ENCODE data around the gene NBAS. TPM values are rescaled to one million over a fixed set of nuclear protein-coding genes. Genes with fewer than 3 reads are reported as not detected.

NBAS gene
- total RNA-seq, 2 experiments from 2014 or later: 31.9 to 32.9 TPM

DNA sequence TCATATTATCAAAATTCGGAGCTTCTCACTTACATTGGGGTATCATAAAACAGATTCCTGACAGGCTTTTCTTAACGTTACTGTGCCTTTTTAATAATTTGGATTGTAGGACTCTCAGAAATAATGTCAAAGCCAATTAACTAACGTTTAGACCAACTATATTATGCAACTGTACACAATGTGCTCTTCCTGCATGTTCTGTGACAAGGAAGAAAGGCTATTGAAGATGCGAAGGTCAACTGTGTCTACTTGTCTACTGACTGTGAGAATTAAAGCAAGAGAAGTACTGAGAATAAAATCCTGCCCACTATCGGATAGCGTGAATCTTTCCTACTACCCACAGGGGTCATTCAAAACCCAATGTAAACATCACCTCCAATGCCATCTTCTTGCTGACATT lies 393.0 kb downstream of the NBAS start:
- Mint-ChIP-seq H3K27ac (no peak overlapping the region), H3K36me3 (peaks cover 6% of the 10 kb centered on the region), H3K27me3 (no peaks in the 10 kb centered on the region), H3K9me3 (no peaks in the 10 kb centered on the region), H3K4me3 (no peak overlapping the region), H3K4me1 (no peaks in the 10 kb centered on the region)
- ATAC-seq (ENCODE audit: low read depth) (no peak), DNase-seq (no peak)
- POLR2A ChIA-PET: no interaction called here

DNA sequence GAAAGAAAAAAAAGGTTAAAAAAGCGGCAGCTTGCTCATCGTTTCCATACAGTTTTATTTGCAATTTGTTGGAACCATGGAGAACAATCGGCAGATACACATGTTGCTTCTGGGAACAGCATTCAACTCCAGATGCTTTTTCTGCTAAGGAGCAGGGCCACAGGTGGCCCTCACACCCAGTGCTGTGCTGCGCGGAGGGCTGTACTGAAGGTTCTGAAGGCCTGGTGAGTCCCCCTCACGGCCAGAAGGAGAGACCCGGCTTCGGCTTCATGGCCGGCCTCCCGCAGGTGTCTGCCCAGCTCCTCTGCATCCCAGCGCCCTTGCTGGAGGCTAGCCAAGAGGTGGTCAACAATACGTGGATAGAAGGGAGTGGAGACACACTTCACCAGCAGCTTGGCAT lies 394.3 kb downstream of the NBAS start:
- POLR2A ChIA-PET: no interaction called here
- no peak overlapping the region for H3K27ac Mint-ChIP-seq
- ATAC-seq (ENCODE audit: low read depth): no peak
- H3K4me3 Mint-ChIP-seq: no peak overlapping the region
- H3K9me3 Mint-ChIP-seq: no peaks in the 10 kb centered on the region
- DNase-seq: no peak
- H3K27me3 Mint-ChIP-seq: no peaks in the 10 kb centered on the region
- no peaks in the 10 kb centered on the region for H3K4me1 Mint-ChIP-seq
- peaks cover 6% of the 10 kb centered on the region for H3K36me3 Mint-ChIP-seq

DNA sequence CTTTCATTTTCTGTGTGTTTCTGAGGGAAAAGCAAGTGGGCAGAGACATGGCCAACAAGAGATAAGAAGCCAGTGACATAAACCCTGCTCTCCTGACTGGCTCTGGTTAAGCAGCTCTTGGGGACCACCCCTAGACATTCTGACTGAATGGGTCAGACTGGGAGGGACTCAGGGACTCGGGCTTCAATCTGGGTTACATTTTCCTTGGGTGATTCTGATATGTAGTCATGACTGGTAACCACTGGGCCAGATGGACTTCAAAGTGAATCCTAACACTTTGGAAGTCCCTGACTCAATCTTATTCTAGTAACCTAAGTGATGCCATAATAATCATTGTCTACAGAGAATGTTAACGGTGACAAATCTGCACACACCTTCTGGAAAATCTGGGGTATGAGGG lies 397.8 kb downstream of the NBAS start:
- no peak for ATAC-seq (ENCODE audit: low read depth)
- Mint-ChIP-seq H3K27me3 (peaks cover 9% of the 10 kb centered on the region), H3K9me3 (no peaks in the 10 kb centered on the region), H3K4me1 (no peaks in the 10 kb centered on the region), H3K27ac (no peak overlapping the region), H3K4me3 (no peak overlapping the region), H3K36me3 (no peaks in the 10 kb centered on the region)
- POLR2A ChIA-PET: no interaction called here
- no peak for DNase-seq

DNA sequence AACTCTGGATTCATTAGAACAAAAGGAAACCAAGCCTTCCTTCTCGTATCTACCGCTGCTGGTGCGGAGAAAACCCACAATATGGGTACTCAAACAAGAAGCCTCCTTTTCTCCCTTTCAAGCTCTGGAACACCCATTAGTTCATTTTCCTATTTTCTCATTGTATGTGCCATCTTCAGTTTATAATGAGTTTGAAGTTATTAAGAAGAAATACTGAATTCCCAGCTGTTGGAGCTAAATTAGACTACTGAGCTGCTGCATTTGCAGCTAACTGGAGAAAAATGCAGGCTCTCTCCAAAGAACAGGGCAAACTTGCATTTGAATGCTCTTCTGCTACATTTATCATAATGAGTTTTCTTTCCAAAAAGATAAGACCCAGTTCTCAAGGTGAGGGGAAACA lies 398.5 kb downstream of the NBAS start:
- no peaks in the 10 kb centered on the region for H3K4me1 Mint-ChIP-seq
- H3K9me3 Mint-ChIP-seq: no peaks in the 10 kb centered on the region
- POLR2A ChIA-PET: no interaction called here
- H3K36me3 Mint-ChIP-seq: no peaks in the 10 kb centered on the region
- DNase-seq: no peak
- H3K27ac Mint-ChIP-seq: no peak overlapping the region
- ATAC-seq (ENCODE audit: low read depth): no peak
- peaks cover 9% of the 10 kb centered on the region for H3K27me3 Mint-ChIP-seq
- no peak overlapping the region for H3K4me3 Mint-ChIP-seq

DNA sequence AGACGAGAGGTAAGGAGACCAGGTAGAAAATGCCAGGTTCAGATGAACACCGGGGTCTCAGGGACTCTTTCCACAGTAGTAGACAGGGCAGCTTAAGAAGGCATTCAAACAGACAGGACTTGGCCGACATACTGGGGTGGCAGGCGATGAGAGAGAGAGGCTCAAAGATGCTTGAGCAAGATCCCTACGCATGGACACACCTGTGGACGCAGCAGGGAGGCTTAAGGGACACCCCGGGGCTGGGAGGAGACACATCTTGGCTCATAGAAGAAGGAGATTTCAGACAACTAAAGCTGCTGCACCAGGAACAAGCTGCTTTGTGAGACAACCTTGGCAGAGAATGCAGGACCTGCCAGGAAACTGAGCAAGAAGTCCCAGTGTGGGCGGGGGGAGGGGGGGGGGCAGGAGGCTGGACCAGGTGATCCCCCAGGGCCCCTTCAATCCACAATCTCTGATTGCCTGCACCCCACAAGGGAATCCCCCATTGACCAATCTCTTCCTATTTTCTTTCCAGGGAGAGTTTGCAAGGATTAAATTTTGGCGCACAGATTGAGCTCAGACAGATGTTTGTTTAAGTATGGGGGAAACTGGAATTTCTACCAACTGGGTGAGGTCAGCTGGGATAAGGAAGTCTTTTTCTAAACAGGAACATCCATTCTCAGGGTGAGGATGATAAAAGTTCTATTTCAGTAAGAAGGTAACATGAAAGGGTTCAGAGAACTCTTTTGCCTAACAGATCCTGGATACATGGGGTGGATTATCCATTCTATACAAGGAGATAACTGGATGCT lies 400.7 kb downstream of the NBAS start:
- Mint-ChIP-seq H3K4me1 (peaks cover 11% of the 10 kb centered on the region), H3K4me3 (no peak overlapping the region), H3K36me3 (peaks cover 2% of the 10 kb centered on the region), H3K27ac (no peak overlapping the region), H3K27me3 (peaks cover 9% of the 10 kb centered on the region), H3K9me3 (no peaks in the 10 kb centered on the region)
- DNase-seq (no peak), ATAC-seq (ENCODE audit: low read depth) (no peak)
- POLR2A ChIA-PET: no interaction called here

- POLR2A ChIA-PET: no interaction called here
- H3K4me1 Mint-ChIP-seq: peaks cover 12% of the 10 kb centered on the region
- no peak for ATAC-seq (ENCODE audit: low read depth)
- H3K9me3 Mint-ChIP-seq: no peaks in the 10 kb centered on the region
- peaks cover 2% of the 10 kb centered on the region for H3K36me3 Mint-ChIP-seq
- H3K4me3 Mint-ChIP-seq: no peak overlapping the region
- H3K27ac Mint-ChIP-seq: no peak overlapping the region
- peaks cover 9% of the 10 kb centered on the region for H3K27me3 Mint-ChIP-seq
- DNase-seq: no peak
These were observed 401.4 kb downstream of the NBAS start for GRCh38 chr2:15159751-15160177.

DNA sequence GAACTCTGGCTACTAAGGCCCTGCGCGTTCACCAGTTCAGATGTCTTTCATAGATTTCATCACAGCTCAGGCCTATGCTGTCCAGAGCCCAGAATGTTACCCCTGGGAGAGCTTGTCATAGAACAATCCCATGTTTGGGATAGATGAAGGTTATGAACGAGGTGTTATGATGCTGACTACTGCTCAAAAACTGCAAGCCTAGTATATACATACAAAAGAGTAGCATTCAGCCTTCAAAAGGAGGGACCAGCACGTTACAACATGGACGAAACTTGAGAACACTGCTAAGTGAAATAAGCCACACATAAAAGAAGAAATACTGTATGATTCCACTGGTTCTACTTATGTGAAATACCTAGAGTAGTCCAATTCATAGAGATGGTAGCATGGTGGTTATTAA lies 401.9 kb downstream of the NBAS start:
- H3K4me1 Mint-ChIP-seq: peaks cover 16% of the 10 kb centered on the region
- ATAC-seq (ENCODE audit: low read depth) (no peak), DNase-seq (no peak)
- no peak overlapping the region for H3K27ac Mint-ChIP-seq
- H3K4me3 Mint-ChIP-seq: no peak overlapping the region
- H3K27me3 Mint-ChIP-seq: peaks cover 11% of the 10 kb centered on the region
- H3K36me3 Mint-ChIP-seq: peaks cover 2% of the 10 kb centered on the region
- POLR2A ChIA-PET: no interaction called here
- no peaks in the 10 kb centered on the region for H3K9me3 Mint-ChIP-seq

GRCh38 chr2:15158532-15158931 lies 402.6 kb downstream of the NBAS start:
- ATAC-seq (ENCODE audit: low read depth) (no peak), DNase-seq (no peak)
- Mint-ChIP-seq H3K27ac (no peak overlapping the region), H3K4me3 (no peak overlapping the region), H3K27me3 (peaks cover 11% of the 10 kb centered on the region), H3K4me1 (peaks cover 18% of the 10 kb centered on the region), H3K9me3 (no peaks in the 10 kb centered on the region), H3K36me3 (peaks cover 2% of the 10 kb centered on the region)
- POLR2A ChIA-PET: no interaction called here

GRCh38 chr2:15158100-15158499 lies 403.0 kb downstream of the NBAS start:
- peaks cover 11% of the 10 kb centered on the region for H3K27me3 Mint-ChIP-seq
- H3K36me3 Mint-ChIP-seq: peaks cover 2% of the 10 kb centered on the region
- POLR2A ChIA-PET: no interaction called here
- H3K27ac Mint-ChIP-seq: no peak overlapping the region
- DNase-seq (no peak), ATAC-seq (ENCODE audit: low read depth) (no peak)
- H3K4me1 Mint-ChIP-seq: peaks cover 18% of the 10 kb centered on the region
- H3K9me3 Mint-ChIP-seq: no peaks in the 10 kb centered on the region
- H3K4me3 Mint-ChIP-seq: no peak overlapping the region

GRCh38 chr2:15155959-15156574 lies 405.1 kb downstream of the NBAS start:
- no peak for ATAC-seq (ENCODE audit: low read depth)
- Mint-ChIP-seq H3K36me3 (peaks cover 2% of the 10 kb centered on the region), H3K4me3 (no peak overlapping the region), H3K27ac (peak overlapping the region; percentile 21), H3K9me3 (no peaks in the 10 kb centered on the region), H3K4me1 (peaks cover 18% of the 10 kb centered on the region), H3K27me3 (peaks cover 6% of the 10 kb centered on the region)
- no peak for DNase-seq
- POLR2A ChIA-PET: interaction anchor here (0.7 kb wide), 1 partner anchor 14 kb away, joined by 3 read pairs; no protein-coding TSS in a partner anchor

GRCh38 chr2:15154297-15154696 lies 406.8 kb downstream of the NBAS start:
- POLR2A ChIA-PET: no interaction called here
- Mint-ChIP-seq H3K27ac (no peak overlapping the region), H3K4me3 (no peak overlapping the region), H3K4me1 (peaks cover 18% of the 10 kb centered on the region), H3K27me3 (peaks cover 2% of the 10 kb centered on the region), H3K9me3 (no peaks in the 10 kb centered on the region), H3K36me3 (peaks cover 2% of the 10 kb centered on the region)
- DNase-seq (no peak), ATAC-seq (ENCODE audit: low read depth) (peak; percentile 30)

- peaks cover 2% of the 10 kb centered on the region for H3K27me3 Mint-ChIP-seq
- no peak overlapping the region for H3K27ac Mint-ChIP-seq
- POLR2A ChIA-PET: no interaction called here
- H3K36me3 Mint-ChIP-seq: peaks cover 2% of the 10 kb centered on the region
- no peak overlapping the region for H3K4me3 Mint-ChIP-seq
- no peak for DNase-seq
- ATAC-seq (ENCODE audit: low read depth): no peak
- H3K4me1 Mint-ChIP-seq: peaks cover 18% of the 10 kb centered on the region
- H3K9me3 Mint-ChIP-seq: no peaks in the 10 kb centered on the region
These were observed 408.8 kb downstream of the NBAS start for GRCh38 chr2:15152382-15152781.

GRCh38 chr2:15149063-15149462 lies 412.1 kb downstream of the NBAS start:
- Mint-ChIP-seq H3K4me1 (peaks cover 1% of the 10 kb centered on the region), H3K27me3 (no peaks in the 10 kb centered on the region), H3K27ac (no peak overlapping the region), H3K36me3 (peaks cover 1% of the 10 kb centered on the region), H3K9me3 (no peaks in the 10 kb centered on the region), H3K4me3 (no peak overlapping the region)
- no peak for DNase-seq
- POLR2A ChIA-PET: no interaction called here
- no peak for ATAC-seq (ENCODE audit: low read depth)

GRCh38 chr2:15147591-15147990 lies 413.5 kb downstream of the NBAS start:
- no peak for DNase-seq
- H3K9me3 Mint-ChIP-seq: no peaks in the 10 kb centered on the region
- peaks cover 6% of the 10 kb centered on the region for H3K4me1 Mint-ChIP-seq
- no peaks in the 10 kb centered on the region for H3K27me3 Mint-ChIP-seq
- no peak overlapping the region for H3K27ac Mint-ChIP-seq
- ATAC-seq (ENCODE audit: low read depth): no peak
- H3K36me3 Mint-ChIP-seq: peaks cover 1% of the 10 kb centered on the region
- POLR2A ChIA-PET: no interaction called here
- H3K4me3 Mint-ChIP-seq: no peak overlapping the region

Measured in activated naive CD8-positive, alpha-beta T cell treated with anti-CD3 and anti-CD28 coated beads, Interleukin-2, amount 10 ng/mL, durations not matched to agents 7 days and 5 days (primary cell).